SK-N-SH treated with all-trans-retinoic acid at 6 μM for 48 hours (cell line): ENCODE data around the gene LNX2.

Source experiments
- ATAC-seq: fragments of 200-7000 bp; cut with Tn5 transposase; 3 replicates; pipeline ENCODE4 v1.9.1; 2020; ENCODE audit warnings: mild to moderate bottlenecking, moderate library complexity
- ARNTL ChIP-seq: fragments of 450-650 bp; formaldehyde crosslinking; IDR thresholded peaks from 2 replicates; pipeline ENCODE4 v1.5.0; 2020; ENCODE audit warnings: low read depth, mild to moderate bottlenecking, moderate library complexity, borderline replicate concordance
- CREB5 ChIP-seq: fragments of 250-450 bp; sonication (Bioruptor Pico); IDR thresholded peaks from 2 replicates; pipeline ENCODE4 v1.5.1; 2020; ENCODE audit warnings: low read depth, mild to moderate bottlenecking, moderate library complexity
- CSDC2 ChIP-seq: fragments of 250-450 bp; sonication (Bioruptor Pico); IDR thresholded peaks from 2 replicates; pipeline ENCODE4 v1.5.0; 2020; ENCODE audit warnings: mild to moderate bottlenecking, moderate library complexity
- CSRNP3 ChIP-seq: fragments of 250-450 bp; sonication (Bioruptor Pico); IDR thresholded peaks from 2 replicates; pipeline ENCODE4 v1.5.1; 2021; ENCODE audit warnings: mild to moderate bottlenecking, moderate library complexity
- GLIS3 ChIP-seq: fragments of 250-450 bp; sonication (Bioruptor Pico); IDR thresholded peaks from 2 replicates; pipeline ENCODE4 v1.5.0; 2020; ENCODE audit warnings: mild to moderate bottlenecking, moderate library complexity
- OSR1 ChIP-seq: fragments of 250-450 bp; sonication (Bioruptor Pico); IDR thresholded peaks from 2 replicates; pipeline ENCODE4 v1.8.0; 2022; ENCODE audit warnings: moderate library complexity, mild to moderate bottlenecking, inconsistent platforms
- PATZ1 ChIP-seq: fragments of 250-450 bp; sonication (Bioruptor Pico); IDR thresholded peaks from 2 replicates; pipeline ENCODE4 v1.8.0; 2020; ENCODE audit warnings: mild to moderate bottlenecking, moderate library complexity, borderline replicate concordance
- POU6F1 ChIP-seq: fragments of 250-450 bp; sonication (Bioruptor Pico); IDR thresholded peaks from 2 replicates; pipeline ENCODE4 v1.8.0; 2021; ENCODE audit warnings: low read depth, mild to moderate bottlenecking, moderate library complexity, borderline replicate concordance
- PPARA ChIP-seq: fragments of 250-450 bp; sonication (Bioruptor Pico); IDR thresholded peaks from 2 replicates; pipeline ENCODE4 v1.5.0; 2020; ENCODE audit warnings: mild to moderate bottlenecking, borderline replicate concordance
- RARB ChIP-seq: fragments of 250-450 bp; sonication (Bioruptor Pico); IDR thresholded peaks from 2 replicates; pipeline ENCODE4 v1.8.0; 2021; ENCODE audit warnings: mild to moderate bottlenecking, moderate library complexity
- SNAI2 ChIP-seq: fragments of 250-450 bp; sonication (Bioruptor Pico); IDR thresholded peaks from 2 replicates; pipeline ENCODE4 v1.5.0; 2020; ENCODE audit warnings: mild to moderate bottlenecking, moderate library complexity
- TOX ChIP-seq: fragments of 250-450 bp; sonication (Bioruptor Pico); IDR thresholded peaks from 2 replicates; pipeline ENCODE4 v1.8.0; 2021; ENCODE audit warnings: mild to moderate bottlenecking, moderate library complexity, borderline replicate concordance
- TSHZ2 ChIP-seq: fragments of 250-450 bp; sonication (Bioruptor Pico); IDR thresholded peaks from 2 replicates; pipeline ENCODE4 v1.5.0; 2020; ENCODE audit warnings: mild to moderate bottlenecking, moderate library complexity
- ZC3H10 ChIP-seq: fragments of 250-450 bp; sonication (Bioruptor Pico); IDR thresholded peaks from 2 replicates; pipeline ENCODE4 v1.5.1; 2021; ENCODE audit warnings: mild to moderate bottlenecking, moderate library complexity
- ZFP3 ChIP-seq: fragments of 250-450 bp; sonication (Bioruptor Pico); IDR thresholded peaks from 2 replicates; pipeline ENCODE4 v1.5.0; 2020; ENCODE audit warnings: mild to moderate bottlenecking, moderate library complexity
- ZFP30 ChIP-seq: fragments of 450-650 bp; formaldehyde crosslinking; IDR thresholded peaks from 2 replicates; pipeline ENCODE4 v1.5.0; 2022; ENCODE audit warnings: mild to moderate bottlenecking, moderate library complexity
- ZNF565 ChIP-seq: fragments of 450-650 bp; formaldehyde crosslinking; conservative IDR thresholded peaks from 2 replicates; pipeline ENCODE4 v1.5.0; 2020; ENCODE audit warnings: low read depth, mild to moderate bottlenecking, moderate library complexity
- ZNF70 ChIP-seq: fragments of 450-650 bp; formaldehyde crosslinking; IDR thresholded peaks from 2 replicates; pipeline ENCODE4 v1.5.0; 2020; ENCODE audit warnings: mild to moderate bottlenecking, moderate library complexity
- ZNF8 ChIP-seq: fragments of 450-650 bp; formaldehyde crosslinking; IDR thresholded peaks from 2 replicates; pipeline ENCODE4 v1.5.0; 2020; ENCODE audit warnings: mild to moderate bottlenecking, moderate library complexity

LNX2 gene

GRCh38 chr13:27583645-27584044 is 36.7 kb downstream of the LNX2 start (continued):
- TF ChIP-seq TSHZ2 (no peak), ARNTL (CRISPR knock-in tag) (no peak)
- TF ChIP-seq, all 23 proteins: peak for 0

- ATAC-seq: no peak
- TF ChIP-seq ZNF565 (CRISPR knock-in tag): no peak
- TF ChIP-seq SNAI2: no peak
- no peak for TF ChIP-seq ZFP3 (CRISPR knock-in tag)
- no peak for TF ChIP-seq TOX (CRISPR knock-in tag)
- TF ChIP-seq ZNF8 (CRISPR knock-in tag): no peak
- no peak for TF ChIP-seq ZNF70 (CRISPR knock-in tag)
- no peak for TF ChIP-seq POU6F1 (CRISPR knock-in tag)
- TF ChIP-seq RARB: no peak
- no peak for TF ChIP-seq CREB5 (CRISPR knock-in tag)
- no peak for TF ChIP-seq PPARA
- no peak for TF ChIP-seq ZFP30 (CRISPR knock-in tag)
- TF ChIP-seq CSRNP3 (CRISPR knock-in tag): no peak
- no peak for TF ChIP-seq GLIS3 (CRISPR knock-in tag)
- no peak for TF ChIP-seq CSDC2 (CRISPR knock-in tag)
- TF ChIP-seq ZC3H10 (CRISPR knock-in tag): no peak
- TF ChIP-seq PATZ1: no peak
- no peak for TF ChIP-seq OSR1 (CRISPR knock-in tag)
- no peak for TF ChIP-seq TSHZ2
These were observed 42.0 kb downstream of the LNX2 start for GRCh38 chr13:27578121-27579030.
